Adipocyte (in vitro differentiated cells): Measurements from ENCODE around the gene ERFE.
"Not testable (repeated sequence)": the region's sequence is repeated elsewhere in the genome, so short reads cannot be mapped to it uniquely, and the experiment has no call there.

Experiments
- DNase-seq: peaks from one replicate; pipeline ENCODE4 v3.0.0-alpha.2; 2015; ENCODE audit warnings: low read depth
- H3K27me3 ChIP-seq: replicated peaks from 2 replicates; pipeline ENCODE4 v1.7.0; 2013; ENCODE audit warnings: mild to moderate bottlenecking, low read length, moderate library complexity; ENCODE audit not compliant: control insufficient read depth, insufficient read depth
- H3K36me3 ChIP-seq: 2 replicates; pipeline ENCODE4 v1.7.0; 2013; ENCODE audit warnings: low read length, mild to moderate bottlenecking, moderate library complexity; ENCODE audit not compliant: control insufficient read depth, insufficient read depth, severe bottlenecking
- H3K4me1 ChIP-seq: 2 replicates; pipeline ENCODE4 v1.7.0; 2013; ENCODE audit warnings: mild to moderate bottlenecking, low read length, moderate library complexity; ENCODE audit not compliant: control insufficient read depth, insufficient read depth
- H3K4me3 ChIP-seq: 2 replicates; pipeline ENCODE4 v1.7.0; 2013; ENCODE audit warnings: mild to moderate bottlenecking, low read length, moderate library complexity
- H3K9ac ChIP-seq: 2 replicates; pipeline ENCODE4 v1.7.0; 2013; ENCODE audit warnings: mild to moderate bottlenecking, low read length, moderate library complexity
- H3K9me3 ChIP-seq: 2 replicates; pipeline ENCODE4 v1.7.0; 2013; ENCODE audit warnings: mild to moderate bottlenecking, low read length, moderate library complexity; ENCODE audit not compliant: control insufficient read depth

Gene ERFE, protein sequence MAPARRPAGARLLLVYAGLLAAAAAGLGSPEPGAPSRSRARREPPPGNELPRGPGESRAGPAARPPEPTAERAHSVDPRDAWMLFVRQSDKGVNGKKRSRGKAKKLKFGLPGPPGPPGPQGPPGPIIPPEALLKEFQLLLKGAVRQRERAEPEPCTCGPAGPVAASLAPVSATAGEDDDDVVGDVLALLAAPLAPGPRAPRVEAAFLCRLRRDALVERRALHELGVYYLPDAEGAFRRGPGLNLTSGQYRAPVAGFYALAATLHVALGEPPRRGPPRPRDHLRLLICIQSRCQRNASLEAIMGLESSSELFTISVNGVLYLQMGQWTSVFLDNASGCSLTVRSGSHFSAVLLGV

DNA sequence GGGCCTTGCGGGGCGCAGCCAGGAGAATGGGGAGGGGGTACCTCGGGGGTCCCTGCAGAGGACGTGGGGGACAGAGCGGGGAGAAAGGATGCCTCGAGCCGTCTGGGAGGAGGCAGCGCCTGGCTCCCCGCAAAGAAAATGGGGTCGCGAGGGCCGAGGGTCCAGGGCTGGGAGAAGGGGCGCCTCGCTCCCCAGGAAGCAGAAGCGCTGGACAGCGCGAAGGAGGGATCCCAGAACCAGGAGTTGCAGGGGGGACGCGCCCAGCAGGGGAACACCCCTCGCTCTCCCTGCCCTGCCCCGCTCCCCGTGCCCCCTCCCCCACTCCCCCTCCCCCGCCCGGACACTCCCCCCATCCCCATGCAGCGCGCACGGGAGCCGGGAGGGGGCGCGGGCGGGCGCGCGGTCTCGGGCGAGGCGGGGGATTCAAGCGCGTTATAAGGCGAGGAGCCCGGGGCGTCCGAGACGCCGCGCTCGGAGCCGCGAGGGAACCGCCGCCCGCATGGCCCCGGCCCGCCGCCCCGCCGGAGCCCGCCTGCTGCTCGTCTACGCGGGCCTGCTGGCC is at the start of gene ERFE:
TSS of gene ERFE (plus strand) at position 462 of the 562 bp plus-strand sequence. CDS start at position 500, 38 bp downstream.
- Histone ChIP-seq H3K4me1 (peaks cover 9% of the 10 kb centered on the region), H3K4me3 (peak within 1 kb of the TSS; percentile 70), H3K27me3 (no peaks in the 10 kb centered on the region), H3K9me3 (peaks cover 4% of the 10 kb centered on the region), H3K9ac (peak within 1 kb of the TSS; percentile 64), H3K36me3 (no peaks in the 10 kb centered on the region)
- DNase-seq: peak; percentile 84

DNA sequence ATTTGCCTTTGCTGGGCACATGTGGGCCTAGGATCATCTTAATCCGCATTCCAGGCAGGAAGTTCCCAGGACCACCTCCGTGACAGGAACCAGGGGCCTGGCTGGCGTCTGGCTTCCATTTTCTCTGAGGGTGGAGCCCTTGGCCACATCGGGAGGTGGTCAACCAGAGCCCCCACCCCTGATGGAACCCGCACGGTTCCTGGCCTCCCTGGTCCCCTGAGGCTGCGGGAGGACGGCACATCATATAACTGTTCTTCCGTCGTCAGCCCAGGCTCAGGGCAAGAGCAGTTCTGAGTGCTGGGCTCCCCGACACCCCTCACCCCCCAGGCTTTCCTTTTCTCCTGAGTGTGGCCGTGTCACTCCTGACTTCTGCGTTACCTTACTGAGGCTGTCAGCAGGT is 45.2 kb upstream of the ERFE start:
- H3K27me3 ChIP-seq: peaks cover 20% of the 10 kb centered on the region
- no peak overlapping the region for H3K9ac ChIP-seq
- DNase-seq: no peak
- no peaks in the 10 kb centered on the region for H3K4me1 ChIP-seq
- H3K9me3 ChIP-seq: peaks cover 22% of the 10 kb centered on the region
- H3K36me3 ChIP-seq: no peaks in the 10 kb centered on the region
- H3K4me3 ChIP-seq: no peak overlapping the region

DNA sequence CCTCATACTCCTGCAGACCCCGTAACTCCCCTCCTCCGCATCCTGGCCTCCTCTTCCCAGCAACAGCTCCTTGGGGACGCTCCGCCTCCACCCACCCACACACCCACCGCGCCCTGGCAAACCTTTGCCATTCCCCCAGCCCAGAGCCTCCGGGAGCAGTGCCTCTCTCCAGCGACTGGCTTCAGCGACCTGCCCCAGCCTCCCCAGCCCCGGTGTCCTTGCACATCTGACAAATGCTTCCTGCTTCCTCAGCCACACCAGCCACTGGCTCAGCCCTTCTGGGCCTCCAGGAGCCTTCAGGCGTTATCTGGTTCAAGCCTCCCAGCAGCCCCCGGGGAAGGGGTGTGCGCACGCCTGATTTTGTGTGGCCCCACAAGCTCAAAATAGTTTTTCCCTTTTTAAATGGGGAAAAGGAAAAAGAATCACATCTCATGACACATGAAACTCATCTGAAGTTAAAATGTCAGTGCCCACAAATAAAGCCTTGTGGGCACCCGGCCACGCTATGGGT is 44.4 kb upstream of the ERFE start:
- H3K4me3 ChIP-seq: no peak overlapping the region
- H3K9ac ChIP-seq: no peak overlapping the region
- H3K9me3 ChIP-seq: peaks cover 22% of the 10 kb centered on the region
- no peaks in the 10 kb centered on the region for H3K4me1 ChIP-seq
- H3K36me3 ChIP-seq: no peaks in the 10 kb centered on the region
- no peak for DNase-seq
- peaks cover 27% of the 10 kb centered on the region for H3K27me3 ChIP-seq

DNA sequence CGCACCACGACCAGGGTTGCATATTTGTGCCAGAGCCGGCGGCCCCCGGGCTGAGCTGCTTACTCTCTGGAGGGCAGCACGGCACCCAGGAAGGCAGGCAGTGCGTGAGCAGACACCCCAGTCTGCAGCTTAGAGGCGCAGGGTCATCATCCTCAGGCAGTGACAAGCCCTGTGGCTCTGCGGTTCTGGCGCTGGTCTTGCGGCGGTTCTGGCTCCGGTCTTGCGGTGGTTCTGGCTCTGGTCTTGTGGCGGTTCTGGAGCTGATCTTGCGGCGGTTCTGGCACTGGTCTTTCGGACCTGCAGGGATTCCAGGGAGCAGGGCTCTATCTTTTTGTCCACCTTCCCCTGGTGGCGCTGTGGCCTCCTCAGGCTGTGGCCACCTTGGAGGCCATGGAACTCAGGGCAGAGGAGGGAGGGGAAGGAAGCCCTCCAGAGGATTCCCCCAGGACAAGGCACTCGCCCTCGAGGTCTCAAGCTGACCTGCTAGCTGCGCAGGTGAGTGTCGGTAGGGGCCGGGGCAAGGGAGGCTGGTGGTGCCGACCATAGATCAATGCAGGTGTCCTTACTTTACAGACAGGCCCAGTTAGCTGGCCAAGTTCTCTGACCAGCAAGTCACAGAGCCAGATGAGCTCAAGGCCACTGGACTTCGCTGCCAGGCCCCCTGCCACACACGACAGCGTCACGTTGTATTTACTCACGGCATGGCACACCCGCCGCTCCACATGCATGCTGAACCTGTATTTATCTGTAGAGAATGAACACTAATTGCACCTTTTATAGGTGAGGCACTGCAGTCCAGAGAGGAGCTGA is 43.7 kb upstream of the ERFE start:
- H3K4me3 ChIP-seq: no peak overlapping the region
- H3K27me3 ChIP-seq: peaks cover 32% of the 10 kb centered on the region
- DNase-seq: no peak
- H3K36me3 ChIP-seq: no peaks in the 10 kb centered on the region
- no peaks in the 10 kb centered on the region for H3K4me1 ChIP-seq
- H3K9me3 ChIP-seq: peaks cover 22% of the 10 kb centered on the region
- no peak overlapping the region for H3K9ac ChIP-seq

DNA sequence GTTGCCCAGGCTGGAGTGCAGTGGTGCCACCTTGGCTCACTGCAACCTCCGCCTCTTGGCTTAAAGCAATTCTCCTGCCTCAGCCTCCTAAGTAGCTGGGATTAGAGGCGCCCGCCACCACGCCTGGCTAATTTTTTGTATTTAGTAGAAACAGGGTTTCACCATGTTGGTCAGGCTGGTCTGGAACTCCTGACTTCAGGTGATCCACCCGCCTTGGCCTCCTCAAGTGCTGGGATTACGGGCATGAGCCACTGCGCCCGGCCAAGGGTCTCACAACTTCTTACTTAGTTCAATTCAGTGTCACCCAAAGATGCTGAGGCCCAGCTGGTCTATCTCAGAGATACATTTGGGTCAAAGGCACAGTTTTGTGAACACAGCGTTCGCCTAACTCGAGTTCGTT is 43.1 kb upstream of the ERFE start:
- H3K36me3 ChIP-seq, H3K4me1 ChIP-seq, H3K9ac ChIP-seq, DNase-seq, H3K4me3 ChIP-seq: not testable (repeated sequence)
- Histone ChIP-seq H3K27me3 (peaks cover 35% of the 10 kb centered on the region), H3K9me3 (peaks cover 22% of the 10 kb centered on the region)

DNA sequence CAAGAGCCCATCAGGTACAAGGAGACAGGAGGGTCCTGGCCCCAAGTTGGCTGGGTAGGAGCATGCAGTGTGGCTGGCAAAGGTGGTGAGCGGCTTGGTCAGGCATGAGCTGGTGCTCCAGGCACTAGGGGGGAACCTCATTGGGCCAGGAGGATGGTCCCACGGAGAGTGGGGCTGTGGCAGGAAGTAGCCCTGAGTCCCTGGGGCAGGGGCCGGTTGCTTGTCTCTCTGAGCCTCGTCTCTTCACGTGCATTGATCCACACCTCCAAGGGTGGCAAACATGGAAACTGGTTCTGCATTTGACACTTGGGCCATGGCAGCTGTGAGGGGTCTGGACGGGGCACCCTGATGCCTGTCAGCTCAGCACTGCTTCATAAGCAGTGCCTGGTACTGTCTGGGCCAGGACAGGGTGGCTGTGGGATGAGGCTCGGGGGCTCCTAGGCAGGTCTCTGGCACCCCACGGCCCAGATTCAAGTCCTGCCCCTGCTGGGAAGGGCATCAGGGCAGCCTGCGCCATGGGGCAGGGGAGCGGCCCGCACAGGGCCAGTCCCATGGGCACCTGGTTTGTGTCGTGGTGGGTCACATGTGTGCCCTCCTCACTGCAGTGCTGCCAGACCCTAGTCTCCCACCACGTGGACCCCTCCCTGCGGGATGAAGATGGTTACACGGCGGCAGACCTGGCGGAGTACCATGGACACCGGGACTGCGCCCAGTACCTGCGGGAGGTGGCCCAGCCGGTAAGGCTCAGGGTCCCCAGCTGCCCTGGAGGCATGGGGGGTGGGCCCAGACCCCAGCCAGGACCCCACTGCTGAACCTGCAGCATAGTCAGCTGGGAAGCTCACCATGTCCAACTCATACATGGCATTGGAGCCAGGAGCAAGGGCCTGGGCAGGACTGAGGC is 42.2 kb upstream of the ERFE start:
- H3K4me1 ChIP-seq: peaks cover 4% of the 10 kb centered on the region
- no peak for DNase-seq
- H3K4me3 ChIP-seq: no peak overlapping the region
- H3K9me3 ChIP-seq: peaks cover 22% of the 10 kb centered on the region
- H3K27me3 ChIP-seq: peaks cover 42% of the 10 kb centered on the region
- no peaks in the 10 kb centered on the region for H3K36me3 ChIP-seq
- no peak overlapping the region for H3K9ac ChIP-seq

DNA sequence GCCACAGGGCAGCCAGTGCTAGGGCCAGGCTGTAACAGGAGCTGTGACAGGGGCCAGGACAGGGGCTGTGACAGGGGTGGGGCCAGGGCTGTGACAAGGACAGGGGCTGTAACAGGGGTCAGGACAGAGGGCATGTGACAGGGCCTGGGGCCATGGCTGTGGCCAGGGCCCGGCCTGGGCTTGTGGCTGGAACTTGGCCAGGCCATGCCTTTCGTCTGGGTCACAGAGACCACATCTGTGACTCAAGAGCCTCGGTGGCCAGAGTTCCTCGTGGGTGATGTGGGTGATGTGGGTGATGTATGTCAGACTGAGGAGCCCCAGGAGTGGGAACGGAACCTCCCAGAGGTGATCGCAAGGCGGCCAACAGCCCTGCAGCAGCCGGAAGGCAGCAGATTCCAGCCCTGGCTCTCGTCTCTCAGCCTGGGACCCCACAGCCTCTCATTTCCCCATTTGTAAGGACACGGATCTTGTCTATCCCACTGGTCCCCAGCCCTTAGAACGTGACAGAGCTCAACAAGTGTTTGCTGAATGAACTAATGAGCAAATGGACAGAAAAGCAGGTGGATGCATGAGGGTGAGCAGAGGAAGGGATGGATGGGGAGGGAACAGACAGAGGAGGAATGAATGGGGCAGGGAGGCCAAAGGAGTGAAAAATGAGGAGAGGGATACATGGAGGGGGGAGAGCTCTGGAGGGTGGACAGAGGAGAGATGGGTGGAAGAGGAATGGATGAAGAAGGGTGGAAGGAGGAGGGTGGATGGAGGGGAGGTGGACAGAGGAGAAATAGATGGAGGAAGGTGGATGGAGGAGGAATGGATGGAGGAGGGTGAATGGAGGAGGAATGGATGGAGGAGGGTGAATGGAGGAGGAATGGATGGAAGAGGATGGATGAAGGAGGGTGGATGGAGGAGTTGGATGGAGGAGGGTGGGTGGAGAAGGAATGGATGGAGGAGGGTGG is 41.3 kb upstream of the ERFE start:
- H3K9ac ChIP-seq: no peak overlapping the region
- no peak overlapping the region for H3K4me3 ChIP-seq
- DNase-seq: no peak
- H3K4me1 ChIP-seq: peaks cover 4% of the 10 kb centered on the region
- peaks cover 46% of the 10 kb centered on the region for H3K27me3 ChIP-seq
- H3K36me3 ChIP-seq: no peaks in the 10 kb centered on the region
- peaks cover 13% of the 10 kb centered on the region for H3K9me3 ChIP-seq

DNA sequence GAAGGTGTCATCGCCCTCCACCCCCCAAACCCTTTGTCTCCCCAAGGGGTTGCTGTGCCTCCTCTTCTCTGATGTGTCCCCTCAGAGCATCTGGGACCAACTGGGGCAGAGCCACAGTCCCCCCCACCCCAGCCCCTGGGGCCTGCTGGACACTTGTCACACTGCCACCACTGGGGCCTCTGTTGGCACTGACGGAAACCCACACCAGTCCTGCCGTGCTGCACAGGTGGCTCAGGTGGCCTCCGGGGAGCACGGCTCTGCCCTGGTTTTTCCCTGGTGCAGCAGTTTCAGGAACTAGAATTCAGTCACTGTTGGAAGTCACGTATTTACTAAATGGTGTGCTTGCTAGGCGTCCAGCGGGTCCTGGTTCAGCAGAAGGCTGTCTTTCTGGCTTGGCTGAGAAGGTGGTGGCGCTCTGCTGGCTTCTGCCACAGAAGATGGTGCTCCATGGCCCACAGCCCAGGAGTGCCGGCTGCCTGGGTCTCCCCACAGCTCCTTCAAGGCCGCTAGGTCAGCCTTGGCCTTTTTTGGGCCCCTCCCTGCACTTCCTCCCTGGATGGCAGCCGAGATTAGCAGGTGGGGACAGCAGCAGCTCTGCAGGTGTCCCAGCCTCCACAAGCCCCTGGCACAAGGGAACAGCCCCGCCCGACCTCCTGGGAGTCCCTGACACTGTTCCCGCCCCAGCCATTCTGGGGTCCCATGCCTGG is 38.9 kb upstream of the ERFE start:
- Histone ChIP-seq H3K9me3 (no peaks in the 10 kb centered on the region), H3K36me3 (no peaks in the 10 kb centered on the region), H3K27me3 (peaks cover 54% of the 10 kb centered on the region), H3K4me1 (peaks cover 4% of the 10 kb centered on the region), H3K4me3 (no peak overlapping the region), H3K9ac (no peak overlapping the region)
- no peak for DNase-seq

DNA sequence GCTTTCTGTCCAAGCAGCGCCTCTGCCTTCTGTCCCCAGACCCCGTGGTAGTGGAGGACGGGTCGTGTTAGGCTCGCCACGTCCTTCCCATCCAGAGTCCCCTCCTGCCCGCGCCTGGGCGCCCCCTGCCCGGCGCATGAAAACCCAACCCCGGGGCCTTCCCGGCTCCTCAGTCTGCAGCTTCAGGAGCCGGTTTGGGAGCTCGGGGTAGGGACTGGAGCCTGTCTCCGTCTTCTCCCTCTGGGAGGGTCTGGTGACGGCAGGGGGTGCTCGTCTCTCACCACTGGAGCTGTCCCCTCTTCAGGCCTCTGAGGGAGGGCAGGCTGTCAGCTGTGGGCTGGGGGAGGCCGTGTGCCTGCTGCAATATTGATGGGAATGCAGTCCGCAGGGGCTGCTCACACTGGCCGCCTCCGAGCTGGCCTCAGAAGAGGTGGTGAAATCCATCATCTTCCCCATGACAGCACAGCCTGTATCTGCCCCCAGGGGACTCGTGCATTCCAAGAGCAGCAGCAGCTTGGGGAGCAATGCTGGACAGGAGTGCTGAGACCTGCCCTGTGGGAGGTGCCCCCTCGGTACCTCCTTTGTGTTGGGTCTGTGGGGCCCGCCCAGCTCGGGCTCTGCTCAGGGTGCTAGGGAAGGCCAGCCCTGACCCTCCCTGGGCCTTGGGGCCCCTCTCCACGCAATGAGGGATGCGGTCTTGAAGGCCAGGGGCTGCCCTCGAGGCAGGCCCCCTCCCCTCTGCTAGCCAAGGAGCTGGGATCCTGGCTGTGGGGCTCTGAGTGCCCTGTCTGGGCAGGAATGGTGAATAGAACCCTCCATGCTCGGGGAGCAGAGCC is 38.1 kb upstream of the ERFE start:
- no peaks in the 10 kb centered on the region for H3K36me3 ChIP-seq
- peak; percentile 28 for DNase-seq
- H3K4me1 ChIP-seq: peaks cover 4% of the 10 kb centered on the region
- H3K4me3 ChIP-seq: no peak overlapping the region
- peaks cover 54% of the 10 kb centered on the region for H3K27me3 ChIP-seq
- no peak overlapping the region for H3K9ac ChIP-seq
- no peaks in the 10 kb centered on the region for H3K9me3 ChIP-seq
